ENCODE data around the gene IFNG.

- TF ChIP-seq CTCF (IDR thresholded peaks at IDR 0.05; ENCODE audit: poor library complexity) (peak; percentile 31), EZH2phosphoT487 (IDR thresholded peaks at IDR 0.05; ENCODE audit: low read depth, severe bottlenecking, unreplicated experiment) (no peak), EZH2 (IDR thresholded peaks at IDR 0.05; ENCODE audit: borderline replicate concordance) (no peak)
These were observed 1.1 kb downstream of the IFNG start for GRCh38 chr12:68158432-68158831.

All from hepatocyte (in vitro differentiated cells).